GM21529 (cell line): Measurements from ENCODE around the gene PATL2.
"Not testable (repeated sequence)": the region's sequence is repeated elsewhere in the genome, so short reads cannot be mapped to it uniquely, and the experiment has no call there.

Source experiments
- ATAC-seq: cut with Tn5 transposase; IDR thresholded peaks from one replicate; pipeline ENCODE4 v1.9.1; 2021; ENCODE audit not compliant: unreplicated experiment

Gene PATL2

DNA sequence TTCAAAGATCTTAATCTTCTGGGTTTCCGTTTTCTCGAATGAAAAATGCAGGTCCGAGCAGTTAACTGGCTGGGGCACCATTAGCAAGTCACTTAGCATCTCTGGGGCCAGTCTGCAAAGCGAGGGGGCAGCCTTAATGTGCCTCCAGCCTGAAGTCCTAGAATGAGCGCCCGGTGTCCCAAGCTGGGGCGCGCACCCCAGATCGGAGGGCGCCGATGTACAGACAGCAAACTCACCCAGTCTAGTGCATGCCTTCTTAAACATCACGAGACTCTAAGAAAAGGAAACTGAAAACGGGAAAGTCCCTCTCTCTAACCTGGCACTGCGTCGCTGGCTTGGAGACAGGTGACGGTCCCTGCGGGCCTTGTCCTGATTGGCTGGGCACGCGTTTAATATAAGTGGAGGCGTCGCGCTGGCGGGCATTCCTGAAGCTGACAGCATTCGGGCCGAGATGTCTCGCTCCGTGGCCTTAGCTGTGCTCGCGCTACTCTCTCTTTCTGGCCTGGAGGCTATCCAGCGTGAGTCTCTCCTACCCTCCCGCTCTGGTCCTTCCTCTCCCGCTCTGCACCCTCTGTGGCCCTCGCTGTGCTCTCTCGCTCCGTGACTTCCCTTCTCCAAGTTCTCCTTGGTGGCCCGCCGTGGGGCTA, at the start of gene PATL2, which contains the start of gene B2M:
PATL2 (minus strand) TSS at position 228 of the 647 bp plus-strand sequence. CDS start 34,833 bp downstream, outside the sequence.
B2M (plus strand) TSS at position 422 of the 647 bp plus-strand sequence; CDS start at position 452, 30 bp downstream.
- ATAC-seq, result peak; percentile 85

DNA sequence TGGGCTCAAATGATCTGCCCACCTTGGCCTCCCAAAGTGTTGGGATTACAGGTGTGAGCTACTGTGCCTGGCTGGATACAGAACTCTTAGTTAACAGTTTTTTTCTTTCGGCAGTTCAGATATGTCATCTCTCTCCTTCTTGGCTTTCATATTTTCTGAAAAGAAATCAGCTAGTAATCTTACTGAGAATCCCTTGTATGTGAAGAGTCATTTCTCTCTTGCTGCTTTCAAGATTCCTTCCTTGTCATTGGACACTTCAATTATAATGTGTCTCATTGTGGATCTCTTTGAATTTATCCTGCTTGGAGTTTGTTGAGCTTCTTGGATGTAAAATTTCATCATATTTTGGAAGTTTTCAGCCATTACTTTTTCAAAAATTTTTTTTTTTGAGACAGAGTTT, 42.2 kb upstream of the PATL2 start:
- no peak for ATAC-seq

DNA sequence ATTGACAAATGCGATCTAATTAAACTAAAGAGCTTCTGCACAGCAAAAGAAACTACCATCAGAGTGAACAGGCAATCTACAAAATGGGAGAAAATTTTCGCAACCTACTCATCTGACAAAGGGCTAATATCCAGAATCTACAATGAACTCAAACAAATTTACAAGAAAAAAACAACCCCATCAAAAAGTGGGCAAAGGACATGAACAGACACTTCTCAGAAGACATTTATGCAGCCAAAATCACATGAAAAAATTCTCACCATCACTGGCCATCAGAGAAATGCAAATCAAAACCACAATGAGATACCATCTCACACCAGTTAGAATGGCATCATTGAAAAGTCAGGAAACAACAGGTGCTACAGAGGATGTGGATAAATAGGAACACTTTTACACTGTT, 32.3 kb upstream of the PATL2 start:
- not testable (repeated sequence) for ATAC-seq

DNA sequence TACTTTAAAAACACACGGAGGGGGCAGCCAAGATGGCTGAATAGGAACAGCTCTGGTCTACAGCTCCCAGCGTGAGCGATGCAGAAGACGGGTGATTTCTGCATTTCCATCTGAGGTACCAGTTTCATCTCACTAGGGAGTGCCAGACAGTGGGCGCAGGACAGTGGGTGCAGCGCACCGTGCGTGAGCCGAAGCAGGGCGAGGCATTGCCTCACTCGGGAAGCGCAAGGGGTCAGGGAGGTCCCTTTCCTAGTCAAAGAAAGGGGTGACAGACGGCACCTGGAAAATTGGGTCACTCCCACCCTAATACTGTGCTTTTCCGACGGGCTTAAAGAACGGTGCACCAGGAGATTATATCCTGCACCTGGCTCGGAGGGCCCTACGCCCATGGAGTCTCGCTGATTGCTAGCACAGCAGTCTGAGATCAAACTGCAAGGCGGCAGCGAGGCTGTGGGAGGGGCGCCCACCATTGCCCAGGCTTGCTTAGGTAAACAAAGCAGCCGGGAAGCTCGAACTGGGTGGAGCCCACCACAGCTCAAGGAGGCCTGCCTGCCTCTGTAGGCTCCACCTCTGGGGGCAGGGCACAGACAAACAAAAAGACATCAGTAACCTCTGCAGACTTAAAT, 28.2 kb upstream of the PATL2 start:
- ATAC-seq, result not testable (repeated sequence)

DNA sequence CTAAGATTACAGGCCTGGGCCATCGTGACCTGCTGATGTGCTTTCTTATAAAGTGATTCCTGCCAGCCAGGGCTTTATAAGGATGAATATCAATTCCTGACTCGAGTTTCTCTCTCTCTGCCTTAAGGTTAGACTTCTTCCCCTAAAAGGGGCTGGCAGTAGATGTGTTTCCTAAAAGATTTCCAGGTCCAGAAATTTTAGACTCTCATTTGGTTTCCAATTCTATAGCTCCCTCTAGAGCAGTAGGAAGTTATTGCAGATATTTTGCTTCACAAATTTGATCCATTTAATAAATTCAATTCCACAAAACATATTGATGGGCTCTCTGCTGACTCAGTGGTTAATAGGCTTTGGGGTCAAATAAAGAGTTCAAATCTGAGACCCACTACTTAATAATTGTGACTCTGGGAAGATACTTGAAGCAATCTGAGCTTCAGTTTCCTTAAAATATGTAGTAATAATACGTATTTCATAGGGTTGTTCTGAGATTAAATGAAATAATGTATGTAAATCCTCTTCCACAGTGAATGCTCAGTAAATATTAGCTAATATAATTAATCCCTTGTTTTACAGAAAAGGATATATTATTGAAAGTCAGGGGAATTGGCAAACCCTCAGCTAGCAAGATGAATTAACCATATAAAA, 27.3 kb upstream of the PATL2 start:
- no peak for ATAC-seq

DNA sequence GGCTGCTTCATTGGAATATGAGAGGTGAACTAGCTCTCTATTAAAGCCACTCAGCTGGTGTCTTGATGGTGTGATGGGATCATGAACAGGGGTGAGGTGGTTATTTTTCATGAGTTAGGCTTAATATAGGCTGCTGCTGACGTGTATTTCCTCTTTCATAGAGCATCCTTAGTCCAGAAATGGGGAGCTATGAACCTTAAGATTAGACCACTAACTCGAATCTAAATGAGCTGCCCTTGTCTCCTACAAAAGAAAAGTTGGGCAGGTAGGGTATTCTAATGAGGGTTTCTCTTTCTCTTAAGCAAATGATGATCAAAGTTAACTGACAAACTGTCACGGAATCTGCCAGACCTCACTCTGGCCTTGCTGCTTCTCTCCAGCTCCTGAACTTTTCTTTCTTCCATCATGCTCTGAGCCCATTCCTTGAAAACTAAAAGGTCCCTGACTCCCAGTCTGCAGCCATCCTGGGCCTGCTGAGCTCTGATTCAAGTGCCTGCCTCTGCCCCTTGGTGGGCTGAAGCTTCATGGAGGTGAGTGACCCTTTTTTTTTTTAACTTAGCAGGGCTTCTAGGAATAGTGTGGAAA, 25.1 kb upstream of the PATL2 start, which contains the start of gene TRIM69:
TRIM69 (plus strand) TSS at position 348 of the 585 bp plus-strand sequence; CDS start at position 525, 177 bp downstream.
- ATAC-seq, result peak; percentile 37

DNA sequence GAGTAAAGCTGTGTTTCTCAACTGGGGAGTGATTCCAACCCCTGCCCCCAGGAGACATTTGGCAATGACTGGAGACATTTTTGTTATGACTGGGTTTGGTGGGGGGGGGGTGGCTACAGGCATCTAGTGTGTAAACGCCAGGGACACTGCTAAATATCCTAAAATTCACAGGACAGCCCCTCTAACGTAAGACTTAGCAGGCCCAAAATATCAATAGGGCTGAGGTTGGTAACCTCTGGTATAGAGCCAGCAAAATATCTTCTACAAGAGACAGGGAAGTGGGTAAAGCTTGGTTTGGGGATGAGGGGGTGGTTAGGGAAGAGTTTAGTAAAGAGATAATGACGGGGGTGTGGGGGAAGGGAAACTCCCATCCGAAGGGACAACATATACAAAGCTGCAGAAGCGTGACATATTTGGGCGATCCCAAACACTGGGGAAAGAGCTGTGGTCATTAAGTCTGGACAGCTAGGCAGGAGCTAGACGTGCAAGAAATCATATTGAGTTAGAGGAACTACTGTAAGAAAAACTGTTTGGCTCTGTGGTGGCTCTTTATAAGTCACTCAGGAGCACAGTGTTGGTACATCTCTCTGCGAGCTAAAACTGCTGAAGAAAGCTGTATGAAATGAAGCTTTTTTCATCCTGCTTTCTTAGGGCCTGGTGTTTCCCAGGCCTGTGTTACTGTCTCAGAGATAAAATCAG, 24.5 kb upstream of the PATL2 start:
- ATAC-seq, result peak; percentile 38

DNA sequence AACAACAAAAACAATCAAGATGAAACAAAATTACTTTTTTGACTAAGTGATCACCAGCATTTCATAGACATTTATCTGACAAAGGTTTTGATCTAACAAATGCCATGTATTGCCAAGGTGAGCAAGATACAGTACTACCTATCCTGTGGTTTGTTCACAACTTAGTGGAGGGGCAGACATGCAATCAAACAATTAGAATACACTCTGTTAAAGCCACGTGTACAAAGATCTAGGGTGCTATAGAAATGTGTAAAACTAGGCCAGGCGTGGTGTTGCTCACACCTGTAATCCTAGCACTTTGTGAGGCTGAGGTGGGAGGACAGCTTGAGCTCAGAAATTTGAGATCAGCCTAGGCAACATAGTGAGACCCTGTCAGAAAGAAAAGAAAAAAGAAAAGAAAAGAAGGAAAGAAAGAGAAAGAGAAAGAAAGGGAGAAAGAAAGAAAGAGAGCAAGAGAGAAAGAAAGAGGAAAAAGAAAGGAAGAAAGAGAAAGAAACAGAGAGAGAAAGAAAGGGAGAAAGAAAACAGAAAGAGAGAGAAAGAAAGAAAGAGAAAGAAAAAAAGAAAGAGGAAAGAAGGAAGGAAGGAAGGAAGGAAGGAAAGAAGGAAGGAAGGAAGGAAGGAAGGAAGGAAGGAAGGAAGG, 23.8 kb upstream of the PATL2 start:
- no peak for ATAC-seq

DNA sequence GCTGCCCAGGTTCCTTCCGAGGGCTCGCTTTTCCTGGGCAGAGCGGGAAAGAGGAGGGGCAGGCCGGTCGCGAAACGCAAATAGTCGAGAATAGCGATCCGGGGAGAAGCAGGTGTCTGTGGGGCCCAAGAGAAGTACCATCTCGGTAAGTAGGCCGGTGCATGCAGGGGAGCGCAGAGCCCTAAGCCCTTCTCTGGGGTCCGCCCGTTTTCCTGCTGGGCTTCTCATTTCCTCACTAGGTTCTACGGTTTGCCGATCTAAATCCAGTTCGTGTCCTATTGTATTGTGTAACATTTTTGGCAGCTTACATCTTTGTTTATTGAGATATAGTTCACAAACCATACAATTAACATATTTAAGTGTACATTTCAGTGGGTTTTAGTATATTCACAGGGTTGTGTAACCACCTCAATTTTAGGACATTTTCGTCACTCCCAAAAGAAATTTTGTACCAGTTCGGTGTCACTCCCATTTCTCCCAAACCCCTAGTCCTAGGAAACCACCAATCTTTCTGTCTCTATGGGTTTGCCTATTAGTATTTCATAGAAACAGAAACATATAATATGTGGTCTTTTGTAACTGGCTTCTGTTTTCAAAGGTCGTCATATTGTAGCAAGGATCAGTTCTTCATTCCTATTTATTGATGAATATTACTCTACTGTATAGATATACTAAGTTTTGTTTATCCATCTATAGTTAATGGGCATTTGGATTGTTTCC, 18.4 kb upstream of the PATL2 start:
- no peak for ATAC-seq

DNA sequence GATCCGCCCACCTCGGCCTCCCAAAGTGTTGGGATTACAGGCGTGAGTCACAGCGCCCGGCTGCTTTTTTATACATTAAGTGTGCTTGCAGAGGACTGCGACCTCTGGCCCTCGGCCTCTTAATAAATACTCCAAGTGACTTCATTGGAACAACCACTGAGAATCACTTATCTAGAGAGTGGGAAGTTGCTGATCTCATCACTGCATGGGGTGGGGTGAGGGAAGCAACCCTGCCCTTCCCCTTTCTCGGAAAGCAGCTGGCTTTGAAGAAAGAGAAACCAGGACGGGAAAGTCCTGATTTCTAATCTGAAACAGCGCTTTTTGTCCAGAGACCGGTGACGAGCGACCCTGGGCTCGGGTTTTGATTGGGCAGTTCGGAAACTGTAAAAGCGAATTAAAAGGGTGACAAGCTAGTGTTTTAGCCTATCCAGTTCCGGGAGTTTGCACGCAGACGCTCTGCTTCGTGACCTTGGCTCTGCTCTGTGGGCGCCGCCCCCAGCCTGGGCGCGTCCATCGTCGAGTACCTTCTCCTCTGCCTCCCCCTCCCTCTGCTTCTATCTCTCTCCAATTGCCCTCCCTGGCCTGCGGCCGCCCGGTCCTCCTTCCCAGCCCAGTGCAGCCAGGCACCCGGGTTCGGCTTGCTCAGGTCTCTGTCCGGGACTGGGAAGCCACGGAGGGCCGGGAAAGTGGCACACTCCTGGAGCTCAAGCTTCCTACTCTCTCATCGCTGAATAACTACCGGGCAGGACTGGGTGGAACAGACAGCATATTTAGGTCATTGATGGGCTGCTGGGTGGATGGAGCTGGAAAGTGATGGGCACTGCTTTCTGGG, 17.7 kb upstream of the PATL2 start:
- ATAC-seq, result peak; percentile 66

DNA sequence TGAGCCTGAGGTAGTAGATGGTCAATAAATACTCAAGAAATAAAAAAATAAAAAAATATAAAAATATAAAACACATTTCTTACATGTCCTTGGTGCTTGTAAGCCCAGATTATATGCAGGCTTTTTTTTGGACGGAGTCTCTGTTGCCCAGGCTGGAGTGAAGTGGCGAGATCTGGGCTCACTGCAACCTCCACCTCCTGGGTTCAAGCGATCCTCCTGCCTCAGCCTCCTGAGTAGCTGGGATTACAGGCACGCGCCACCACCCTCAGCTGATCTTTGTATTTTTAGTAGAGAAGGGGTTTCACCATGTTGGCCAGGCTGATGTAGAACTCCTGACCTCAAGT, 17.1 kb upstream of the PATL2 start:
- ATAC-seq, result not testable (repeated sequence)

DNA sequence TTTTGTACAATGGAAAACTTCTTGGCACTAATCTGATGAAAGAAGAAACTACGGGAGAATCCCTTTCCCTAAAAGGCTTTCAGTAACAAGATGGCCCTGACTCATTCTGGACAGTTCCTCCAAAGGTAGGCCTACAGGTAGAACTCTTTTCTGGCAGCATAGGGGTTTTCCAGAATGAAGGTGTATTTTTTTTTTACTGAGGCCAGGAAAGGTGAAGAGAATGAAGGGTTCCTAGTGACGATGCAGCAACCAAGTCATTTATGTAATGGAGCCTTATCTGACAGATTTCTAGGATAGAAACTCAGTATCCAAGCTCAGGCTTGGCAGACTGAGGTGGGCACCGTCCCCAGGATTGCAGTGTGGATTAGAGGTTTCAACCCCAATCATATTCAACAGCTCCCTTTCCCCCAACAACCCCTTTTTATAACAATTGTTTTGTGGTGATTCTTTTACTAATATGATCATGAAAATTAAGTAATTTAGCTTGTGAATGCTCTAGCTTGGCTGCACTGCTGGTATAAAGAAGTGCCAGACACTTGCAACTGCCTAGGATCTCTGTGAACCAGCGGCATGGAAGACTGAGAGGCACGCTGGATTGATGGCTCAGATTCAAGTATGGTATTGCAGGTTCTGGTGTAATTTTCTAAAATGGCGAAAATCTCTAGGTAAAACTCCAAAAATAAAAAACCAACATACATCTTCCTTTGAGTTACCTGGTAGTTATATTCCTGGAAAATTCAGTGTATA, 16.5 kb upstream of the PATL2 start:
- ATAC-seq, result no peak

DNA sequence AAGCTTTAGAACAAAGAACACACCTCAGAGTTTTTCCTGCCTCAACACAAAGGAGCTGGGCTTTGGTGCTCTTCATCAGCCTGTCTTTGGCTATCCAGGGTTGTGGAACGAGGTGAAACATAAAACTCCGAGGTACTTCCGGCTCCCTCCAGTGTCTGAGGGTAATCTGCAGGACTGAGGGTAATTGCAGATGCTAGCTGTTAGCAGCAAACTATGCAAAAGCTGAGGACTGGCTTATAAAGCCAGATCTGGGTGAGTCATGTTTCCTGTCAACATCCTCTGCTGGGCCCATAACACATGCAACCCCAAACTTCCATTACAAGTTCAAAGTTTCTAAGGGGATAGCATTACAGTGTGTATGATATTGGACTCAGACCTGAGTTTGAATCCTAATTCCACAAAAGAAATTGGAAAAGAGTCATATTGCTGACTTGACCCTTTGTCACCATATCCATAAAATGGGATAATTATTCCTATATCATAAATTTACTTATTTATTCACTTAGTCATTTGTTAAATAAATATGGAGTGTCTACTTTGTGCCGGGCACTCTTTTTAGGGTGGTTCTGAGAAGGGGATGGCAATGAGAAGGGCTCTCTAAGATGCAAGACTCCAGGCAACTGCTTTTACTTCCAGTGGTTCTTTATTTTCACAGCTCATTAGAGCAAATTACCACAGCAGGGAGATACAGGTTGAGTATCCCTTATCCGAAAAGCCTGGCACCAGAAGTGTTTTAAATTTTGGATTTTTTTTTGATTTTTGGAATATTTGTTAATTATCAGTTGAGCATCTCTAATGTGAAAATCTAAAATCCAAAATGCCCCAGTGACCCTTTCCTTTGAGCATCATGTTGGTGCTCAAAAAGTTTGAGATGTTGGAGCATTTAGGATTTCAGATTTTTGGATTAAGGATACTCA, 15.7 kb upstream of the PATL2 start:
- peak; percentile 40 for ATAC-seq

DNA sequence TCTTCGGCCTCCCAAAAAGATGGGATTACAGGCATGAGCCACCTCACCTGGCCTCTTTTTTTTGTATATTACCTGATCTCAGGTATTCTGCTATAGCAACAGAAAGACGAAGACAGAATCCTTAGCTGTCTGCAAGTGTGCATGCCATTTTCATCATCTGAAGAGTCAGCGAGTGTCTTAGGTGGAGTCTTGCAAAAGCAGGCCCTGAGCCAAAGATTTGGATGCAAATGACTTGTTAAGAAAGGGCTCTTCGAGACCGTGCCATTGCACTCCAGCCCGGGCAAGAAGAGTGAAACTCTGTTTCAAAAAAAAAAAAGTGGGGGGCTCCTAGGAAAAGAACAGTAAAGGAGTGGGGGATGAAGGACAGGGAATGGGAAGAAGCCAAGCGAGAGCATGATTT, 15.0 kb upstream of the PATL2 start:
- no peak for ATAC-seq

DNA sequence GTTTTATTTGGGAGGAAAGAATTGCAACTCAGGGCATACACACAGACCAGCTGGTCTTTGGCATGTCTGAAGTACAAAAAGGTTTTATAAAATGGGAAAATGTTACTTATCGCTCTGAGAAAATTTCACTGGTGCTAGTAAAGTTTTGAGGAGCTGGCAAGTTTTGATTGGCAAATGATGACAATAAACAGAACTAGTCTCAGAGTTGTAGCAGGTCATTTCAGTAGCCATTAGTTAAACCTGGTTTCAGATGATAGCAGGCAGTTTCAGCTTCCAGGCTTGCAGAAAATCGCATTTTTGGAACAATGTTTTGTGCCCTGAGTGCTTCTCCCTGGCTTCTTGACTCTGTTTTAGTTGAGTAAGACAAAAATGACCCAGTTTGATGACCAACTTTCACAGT, 10.9 kb upstream of the PATL2 start:
- ATAC-seq, result no peak

DNA sequence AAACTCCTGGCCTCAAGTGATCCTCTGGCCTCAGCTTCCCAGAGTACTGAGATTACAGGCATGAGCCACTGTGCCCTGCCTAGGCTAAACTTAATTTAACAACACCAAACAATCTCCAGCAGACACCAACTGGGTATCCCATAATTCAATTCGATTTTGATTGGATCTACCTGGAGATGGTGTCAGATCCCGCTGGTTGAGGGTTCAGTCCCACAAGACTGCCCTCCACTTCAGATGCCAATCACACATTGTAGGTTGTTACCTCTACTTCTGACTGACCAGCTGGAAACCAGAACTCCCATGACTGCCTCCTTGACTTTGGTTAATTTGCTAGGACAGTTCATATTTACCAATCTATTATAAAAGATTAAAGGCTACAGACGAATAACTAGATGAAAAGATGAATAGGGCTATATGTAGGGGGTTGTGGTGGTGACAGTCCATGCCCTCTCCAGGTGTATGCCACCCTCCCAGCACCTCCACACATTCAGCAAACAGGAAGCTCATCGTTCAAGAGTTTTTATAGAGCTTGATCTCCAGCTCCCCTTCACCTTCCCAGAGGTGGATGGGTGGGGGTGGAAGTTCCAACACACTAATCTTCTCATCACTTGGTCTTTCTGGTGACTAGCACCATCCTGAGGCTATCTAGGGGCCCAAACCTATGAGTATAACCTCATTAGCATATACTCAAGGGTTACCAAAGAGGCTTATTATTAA, 9.5 kb upstream of the PATL2 start:
- ATAC-seq, result no peak

DNA sequence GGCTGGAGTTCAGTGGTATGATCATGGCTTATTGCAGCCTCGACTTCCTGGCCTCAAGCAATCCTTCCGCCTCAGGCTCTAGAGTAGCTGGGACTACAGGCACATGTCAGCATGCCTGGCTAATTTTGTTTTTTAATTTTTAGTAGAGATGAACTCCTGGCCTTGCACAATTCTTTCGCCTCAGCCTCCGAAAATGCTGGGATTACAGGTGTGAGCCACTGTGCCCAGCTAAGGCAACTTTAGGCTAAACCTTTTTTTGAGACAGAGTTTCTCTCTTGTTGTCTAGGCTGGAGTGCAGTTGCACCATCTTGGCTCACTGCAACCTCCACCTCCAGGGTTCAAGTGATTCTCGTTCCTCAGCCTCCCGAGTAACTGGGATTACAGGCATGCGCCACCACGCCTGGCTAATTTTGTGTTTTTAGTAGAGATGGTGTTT, 8.9 kb upstream of the PATL2 start:
- not testable (repeated sequence) for ATAC-seq
